Measurements from ENCODE around the gene RASSF7. TPM values are rescaled to one million over a fixed set of nuclear protein-coding genes. Genes with fewer than 3 reads are reported as not detected.

RASSF7 gene
- polyA plus RNA-seq, 1 donor from 2014 or later: 37.1 TPM

- TF ChIP-seq REST (IDR thresholded peaks at IDR 0.05; ENCODE audit: borderline replicate concordance) (no peak), POLR2AphosphoS5 (IDR thresholded peaks at IDR 0.05) (no peak), TAF1 (IDR thresholded peaks at IDR 0.05; ENCODE audit: low read depth) (no peak)
These were observed 40.2 kb upstream of the RASSF7 start (continued) for GRCh38 chr11:520428-521176.

DNA sequence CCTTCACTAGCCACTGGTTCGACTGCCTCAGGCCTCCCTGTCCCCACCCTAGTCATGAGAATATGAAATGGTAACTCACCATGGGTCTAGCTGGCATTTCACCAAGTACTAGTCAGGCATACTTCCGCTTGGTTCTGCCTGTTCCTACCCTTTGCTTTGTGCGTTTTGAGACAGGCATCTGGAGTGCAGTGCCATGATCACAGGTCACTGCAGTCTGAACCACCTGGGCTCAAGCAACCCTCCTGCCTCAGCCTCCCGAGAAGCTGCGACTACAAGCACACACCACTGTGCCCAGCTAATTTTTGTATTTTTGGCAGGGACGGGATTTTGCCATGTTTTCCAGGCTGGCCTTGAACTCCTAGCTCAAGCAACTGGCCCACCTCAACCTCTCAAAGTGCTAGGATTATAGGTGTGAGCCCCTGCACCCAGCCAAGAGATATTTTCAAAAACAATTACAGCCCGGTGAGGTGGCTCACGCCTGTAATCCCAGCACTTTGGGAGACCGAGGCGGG is 39.5 kb upstream of the RASSF7 start:
- Histone ChIP-seq H3K27ac (ENCODE audit: low read length) (no peak overlapping the region), H3K79me2 (replicated peaks; ENCODE audit: insufficient read depth, low read length) (no peaks in the 10 kb centered on the region), H3F3A (ENCODE audit: insufficient read depth, low read length, poor library complexity, severe bottlenecking) (no peaks in the 10 kb centered on the region), H4K20me1 (ENCODE audit: insufficient read depth) (no peaks in the 10 kb centered on the region), H3K9me2 (ENCODE audit: insufficient read depth, low read length) (no peaks in the 10 kb centered on the region), H3K27me3 (ENCODE audit: insufficient read depth, low read depth, low read length) (no peaks in the 10 kb centered on the region), H3K4me3 (ENCODE audit: low read length) (no peak overlapping the region), H3K36me3 (ENCODE audit: insufficient read depth, low read length) (no peaks in the 10 kb centered on the region), H3K9me3 (ENCODE audit: low read length) (no peaks in the 10 kb centered on the region), H3K9ac (ENCODE audit: low read length) (no peak overlapping the region), H2AFZ (ENCODE audit: low read depth, low read length) (no peak overlapping the region), H3K4me2 (ENCODE audit: low read length) (no peak overlapping the region)
- TF ChIP-seq TAF1 (IDR thresholded peaks at IDR 0.05; ENCODE audit: low read depth) (no peak), REST (IDR thresholded peaks at IDR 0.05; ENCODE audit: borderline replicate concordance) (no peak), CTCF (IDR thresholded peaks at IDR 0.05; ENCODE audit: poor library complexity, severe bottlenecking) (no peak)

GRCh38 chr11:526192-526591 is 34.6 kb upstream of the RASSF7 start:
- no peak overlapping the region for H3K4me3 ChIP-seq (ENCODE audit: low read length)
- no peak overlapping the region for H2AFZ ChIP-seq (ENCODE audit: low read depth, low read length)
- no peaks in the 10 kb centered on the region for H3K79me2 ChIP-seq (replicated peaks; ENCODE audit: insufficient read depth, low read length)
- H4K20me1 ChIP-seq (ENCODE audit: insufficient read depth): no peaks in the 10 kb centered on the region
- H3K9me2 ChIP-seq (ENCODE audit: insufficient read depth, low read length): no peaks in the 10 kb centered on the region
- H3F3A ChIP-seq (ENCODE audit: insufficient read depth, low read length, poor library complexity, severe bottlenecking): no peaks in the 10 kb centered on the region
- H3K4me2 ChIP-seq (ENCODE audit: low read length): no peak overlapping the region
- H3K27ac ChIP-seq (ENCODE audit: low read length): no peak overlapping the region
- H3K36me3 ChIP-seq (ENCODE audit: insufficient read depth, low read length): no peaks in the 10 kb centered on the region
- no peaks in the 10 kb centered on the region for H3K9me3 ChIP-seq (ENCODE audit: low read length)
- H3K9ac ChIP-seq (ENCODE audit: low read length): no peak overlapping the region
- no peaks in the 10 kb centered on the region for H3K27me3 ChIP-seq (ENCODE audit: insufficient read depth, low read depth, low read length)
- TF ChIP-seq RAD21 (conservative IDR thresholded peaks at IDR 0.05): no peak
- TF ChIP-seq EZH2 (IDR thresholded peaks at IDR 0.05; ENCODE audit: borderline replicate concordance, insufficient read depth, low read length, poor library complexity, severe bottlenecking): no peak
- no peak for TF ChIP-seq EP300 (conservative IDR thresholded peaks at IDR 0.05; ENCODE audit: poor library complexity, severe bottlenecking)
- no peak for TF ChIP-seq TAF1 (IDR thresholded peaks at IDR 0.05; ENCODE audit: low read depth)
- no peak for TF ChIP-seq SMC3 (conservative IDR thresholded peaks at IDR 0.05; ENCODE audit: poor library complexity)
- no peak for TF ChIP-seq MXI1 (conservative IDR thresholded peaks at IDR 0.05; ENCODE audit: poor library complexity, severe bottlenecking)
- TF ChIP-seq POLR2AphosphoS5 (IDR thresholded peaks at IDR 0.05): no peak
- TF ChIP-seq REST (IDR thresholded peaks at IDR 0.05; ENCODE audit: borderline replicate concordance): no peak
